K562 (cell line): ENCODE results near the gene TOMT. TPM values are rescaled to one million over a fixed set of nuclear protein-coding genes. Genes with fewer than 3 reads are reported as not detected.

ENCODE experiments used
- ATF6 ChIP-seq: sonication (generic); formaldehyde crosslinking; IDR thresholded peaks from 2 replicates; pipeline ENCODE4 v1.4.0; 2020; ENCODE audit warnings: mild to moderate bottlenecking, missing genetic modification reagents
- BACH1 ChIP-seq: fragments of 200-800 bp; sonication (Bioruptor generic); IDR thresholded peaks from 2 replicates; pipeline ENCODE4 v1.6.1; 2016; ENCODE audit warnings: missing genetic modification characterization, missing compliant biosample characterization
- CBFA2T2 ChIP-seq: fragments of 450-650 bp; conservative IDR thresholded peaks from 2 replicates; pipeline ENCODE4 v1.6.1; 2017; ENCODE audit warnings: mild to moderate bottlenecking
- CCAR2 ChIP-seq: fragments of 200-400 bp; formaldehyde crosslinking; IDR thresholded peaks from 2 replicates; pipeline ENCODE4 v1.6.1; 2017; ENCODE audit warnings: mild to moderate bottlenecking, low read depth, low read length
- CEBPG ChIP-seq, 3 experiments: fragments of 200-800 bp in 1 of 3; sonication (Bioruptor generic) in 1 of 3; sonication (generic) in 1 of 3; formaldehyde crosslinking in 1 of 3; IDR thresholded peaks in 2 of 3; conservative IDR thresholded peaks in 1 of 3; 2 replicates each; pipeline versions ENCODE4 v1.6.1 to v1.8.0; 2016 to 2022; ENCODE audit warnings: missing compliant biosample characterization in 2 of 3, missing genetic modification characterization in 2 of 3, mild to moderate bottlenecking in 1 of 3, missing genetic modification reagents in 1 of 3
- JUND ChIP-seq, 2 experiments: IDR thresholded peaks; 2 replicates in 1 of 2; 3 replicates in 1 of 2; pipeline ENCODE4 v1.6.1; 2011; ENCODE audit warnings: borderline replicate concordance in 2 of 2, low read depth in 2 of 2, low read length in 2 of 2, improper control_type of control experiment in 1 of 2, missing biosample characterization in 1 of 2, missing genetic modification characterization in 1 of 2, missing genetic modification reagents in 1 of 2
- NCOA2 ChIP-seq, 2 experiments: fragments of 450-650 bp; IDR thresholded peaks; 2 replicates each; pipeline ENCODE4 v1.6.1; 2018; ENCODE audit warnings: mild to moderate bottlenecking in 2 of 2, moderate library complexity in 1 of 2; ENCODE audit not compliant: partially characterized antibody in 2 of 2
- NFIC ChIP-seq: fragments of 450-650 bp; IDR thresholded peaks from 2 replicates; pipeline ENCODE4 v1.6.1; 2017; ENCODE audit warnings: mild to moderate bottlenecking, inconsistent platforms
- PCBP2 ChIP-seq: fragments of 200-400 bp; formaldehyde crosslinking; IDR thresholded peaks from 2 replicates; pipeline ENCODE4 v1.6.1; 2018; ENCODE audit warnings: low read length, low read depth, mild to moderate bottlenecking, moderate library complexity; ENCODE audit not compliant: poor library complexity, severe bottlenecking
- PHB ChIP-seq: fragments of 250-450 bp; sonication (Bioruptor Pico); IDR thresholded peaks from 2 replicates; pipeline ENCODE4 v1.5.0; 2021
- SFPQ ChIP-seq: fragments of 200-400 bp; formaldehyde crosslinking; IDR thresholded peaks from 2 replicates; pipeline ENCODE4 v1.6.1; 2017; ENCODE audit warnings: mild to moderate bottlenecking, low read depth, low read length, moderate library complexity
- SIN3A ChIP-seq, 2 experiments: fragments of 150-350 bp in 1 of 2; IDR thresholded peaks; 2 replicates each; pipeline ENCODE4 v1.6.1; 2011 to 2016; ENCODE audit warnings: borderline replicate concordance in 2 of 2, low read depth in 2 of 2, low read length in 2 of 2, mild to moderate bottlenecking in 2 of 2, moderate library complexity in 2 of 2; ENCODE audit not compliant: control insufficient read depth in 1 of 2
- TEAD4 ChIP-seq, 2 experiments: sonication (generic) in 1 of 2; formaldehyde crosslinking in 1 of 2; IDR thresholded peaks; 2 replicates each; pipeline versions ENCODE4 v1.6.1 to v1.8.0; 2012 to 2022; ENCODE audit warnings: borderline replicate concordance in 1 of 2, inconsistent platforms in 1 of 2, low read length in 1 of 2, mild to moderate bottlenecking in 1 of 2, missing genetic modification reagents in 1 of 2
- ZBTB43 ChIP-seq: sonication (generic); formaldehyde crosslinking; IDR thresholded peaks from 2 replicates; pipeline ENCODE4 v1.8.0; 2023; ENCODE audit warnings: mild to moderate bottlenecking, missing genetic modification reagents
- ZNF197 ChIP-seq: fragments of 200-800 bp; sonication (Bioruptor generic); IDR thresholded peaks from 2 replicates; pipeline ENCODE4 v1.6.1; 2016; ENCODE audit warnings: low read depth, missing genetic modification characterization, missing compliant biosample characterization
- ZNF444 ChIP-seq: fragments of 250-450 bp; sonication (Bioruptor Pico); IDR thresholded peaks from 2 replicates; pipeline ENCODE4 v1.4.0; 2020; ENCODE audit warnings: mild to moderate bottlenecking, moderate library complexity
- ZNF76 ChIP-seq: fragments of 250-450 bp; sonication (Bioruptor Pico); IDR thresholded peaks from 2 replicates; pipeline ENCODE4 v1.4.0; 2020; ENCODE audit warnings: mild to moderate bottlenecking, moderate library complexity, borderline replicate concordance
- polyA plus RNA-seq, 8 experiments: library from polyadenylated mRNA; depleted of rRNA in 4 of 8; stranded (reverse) in 5 of 8; unstranded in 3 of 8; fragments of >200 nt; fragmentation: Nextera tagmentation in 2 of 8; fragmentation: Illumina TruSeq in 1 of 8; extraction: Ambion mirVana in 2 of 8; extraction: Trizol in 1 of 8; gene quantifications; 2 replicates each; pipeline versions ENCODE4 v1.2.1 to v1.2.3, GENCODE V29; 2011 to 2014; ENCODE audit warnings: inconsistent platforms in 1 of 8, missing spikeins in 1 of 8
- total RNA-seq, 7 experiments: library from RNA; depleted of rRNA in 6 of 7; stranded (reverse); fragments of >200 nt in 6 of 7; fragmentation: Illumina TruSeq in 2 of 7; extraction: Trizol in 2 of 7; gene quantifications; 2 replicates each; pipeline versions ENCODE4 v1.2.1 to v1.2.3, GENCODE V29; 2011 to 2021; ENCODE audit warnings: low replicate concordance in 1 of 7

The TOMT gene
- total and polyA plus RNA-seq, 9 of the 15 experiments (the other 6 are each of a cell fraction or from before 2014, with no cell fraction given) = not detected

GRCh38 chr11:72102946-72103753 lies 2.6 kb upstream of the TOMT start, which contains the start of gene LAMTOR1 (continued):
- TF ChIP-seq JUND (IDR thresholded peaks at IDR 0.05; ENCODE audit: borderline replicate concordance, low read depth, low read length) (peak; percentile 11; the same call in 1 of the 2 replicates), JUND (tag; IDR thresholded peaks at IDR 0.05; ENCODE audit: borderline replicate concordance, low read depth, low read length) (peak; percentile 47; the same call in 2 of the 3 replicates), NCOA2 (IDR thresholded peaks at IDR 0.05; ENCODE audit: partially characterized antibody in 2 of 2) (no peak), ZNF197 (CRISPR knock-in tag) (no peak), ZNF444 (no peak), ZNF76 (no peak), CEBPG (CRISPR knock-in tag; IDR thresholded peaks at IDR 0.05) (no peak), CEBPG (tag; conservative IDR thresholded peaks at IDR 0.05 in 1 of 2, IDR thresholded peaks at IDR 0.05 in 1 of 2) (no peak), ATF6 (CRISPR knock-in tag) (no peak), NFIC (no peak; the same call in 1 of the 2 replicates), CBFA2T2 (peak; percentile 96), SIN3A (IDR thresholded peaks at IDR 0.05; ENCODE audit: borderline replicate concordance in 2 of 2, control insufficient read depth in 1 of 2, low read depth in 2 of 2, low read length in 2 of 2) (peak in 1 of 2 experiments; percentile 69; a peak in 2 of 4 replicates), CCAR2 (no peak), TEAD4 (IDR thresholded peaks at IDR 0.05; ENCODE audit: low read length) (0 out of 2 replicates have a peak, but pooled peaks have one; percentile 24), TEAD4 (CRISPR knock-in tag; IDR thresholded peaks at IDR 0.05; ENCODE audit: borderline replicate concordance) (no peak), PHB (CRISPR knock-in tag) (peak; percentile 70; the same call in 1 of the 2 replicates), PCBP2 (no peak), ZBTB43 (CRISPR knock-in tag) (no peak), BACH1 (tag) (peak; percentile 68; the same call in 1 of the 2 replicates), SFPQ (no peak)
